WTC11 (cell line): ENCODE measurements around the gene GPR161.

ENCODE experiments used
- CREM ChIP-seq: sonication (generic); formaldehyde crosslinking; IDR thresholded peaks from 2 replicates; pipeline ENCODE4 v1.8.1; 2022; ENCODE audit warnings: mild to moderate bottlenecking, missing genetic modification reagents, moderate library complexity
- ELF4 ChIP-seq: sonication (generic); formaldehyde crosslinking; IDR thresholded peaks from 2 replicates; pipeline ENCODE4 v1.8.1; 2022; ENCODE audit warnings: low read depth, mild to moderate bottlenecking, moderate library complexity, missing genetic modification reagents
- TF ChIP-seq, protein P1 (sequence below): sonication (generic); formaldehyde crosslinking; IDR thresholded peaks from 2 replicates; pipeline ENCODE4 v1.8.0; 2022; ENCODE audit warnings: mild to moderate bottlenecking, missing genetic modification reagents
- TF ChIP-seq, protein P2 (sequence below): sonication (generic); formaldehyde crosslinking; IDR thresholded peaks from 2 replicates; pipeline ENCODE4 v1.8.1; 2023; ENCODE audit warnings: mild to moderate bottlenecking, missing genetic modification reagents, moderate library complexity
- TF ChIP-seq, protein P3 (sequence below): fragments of 200-600 bp; IDR thresholded peaks from 2 replicates; pipeline ENCODE4 v1.8.0; 2022; ENCODE audit warnings: antibody characterized with exemption

DNA sequence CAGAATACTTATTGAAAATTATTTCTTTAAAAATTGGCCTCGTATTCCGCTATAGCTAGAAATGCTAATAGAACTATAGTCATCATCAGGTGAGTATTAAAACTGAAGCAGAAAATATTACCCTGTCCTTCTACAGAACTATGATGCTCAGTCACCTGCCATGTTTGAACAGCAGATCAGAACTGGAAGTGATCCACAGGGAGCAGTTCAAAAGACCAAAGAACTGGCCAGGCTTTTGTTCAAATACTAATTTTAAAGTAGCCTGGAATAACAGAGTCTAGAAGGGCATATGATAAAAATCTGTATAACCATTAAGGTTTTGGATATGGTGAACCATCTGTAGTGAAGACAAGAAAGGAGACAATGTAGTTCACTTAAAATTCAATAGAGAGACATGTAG is 94.4 kb downstream of the GPR161 start:
- TF ChIP-seq, protein P1, sequence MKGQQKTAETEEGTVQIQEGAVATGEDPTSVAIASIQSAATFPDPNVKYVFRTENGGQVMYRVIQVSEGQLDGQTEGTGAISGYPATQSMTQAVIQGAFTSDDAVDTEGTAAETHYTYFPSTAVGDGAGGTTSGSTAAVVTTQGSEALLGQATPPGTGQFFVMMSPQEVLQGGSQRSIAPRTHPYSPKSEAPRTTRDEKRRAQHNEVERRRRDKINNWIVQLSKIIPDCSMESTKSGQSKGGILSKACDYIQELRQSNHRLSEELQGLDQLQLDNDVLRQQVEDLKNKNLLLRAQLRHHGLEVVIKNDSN (CRISPR knock-in tag), result no peak
- no peak for TF ChIP-seq CREM
- TF ChIP-seq, protein P2, sequence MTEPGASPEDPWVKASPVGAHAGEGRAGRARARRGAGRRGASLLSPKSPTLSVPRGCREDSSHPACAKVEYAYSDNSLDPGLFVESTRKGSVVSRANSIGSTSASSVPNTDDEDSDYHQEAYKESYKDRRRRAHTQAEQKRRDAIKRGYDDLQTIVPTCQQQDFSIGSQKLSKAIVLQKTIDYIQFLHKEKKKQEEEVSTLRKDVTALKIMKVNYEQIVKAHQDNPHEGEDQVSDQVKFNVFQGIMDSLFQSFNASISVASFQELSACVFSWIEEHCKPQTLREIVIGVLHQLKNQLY (CRISPR knock-in tag), result no peak
- TF ChIP-seq ELF4, result no peak
- TF ChIP-seq, protein P3, sequence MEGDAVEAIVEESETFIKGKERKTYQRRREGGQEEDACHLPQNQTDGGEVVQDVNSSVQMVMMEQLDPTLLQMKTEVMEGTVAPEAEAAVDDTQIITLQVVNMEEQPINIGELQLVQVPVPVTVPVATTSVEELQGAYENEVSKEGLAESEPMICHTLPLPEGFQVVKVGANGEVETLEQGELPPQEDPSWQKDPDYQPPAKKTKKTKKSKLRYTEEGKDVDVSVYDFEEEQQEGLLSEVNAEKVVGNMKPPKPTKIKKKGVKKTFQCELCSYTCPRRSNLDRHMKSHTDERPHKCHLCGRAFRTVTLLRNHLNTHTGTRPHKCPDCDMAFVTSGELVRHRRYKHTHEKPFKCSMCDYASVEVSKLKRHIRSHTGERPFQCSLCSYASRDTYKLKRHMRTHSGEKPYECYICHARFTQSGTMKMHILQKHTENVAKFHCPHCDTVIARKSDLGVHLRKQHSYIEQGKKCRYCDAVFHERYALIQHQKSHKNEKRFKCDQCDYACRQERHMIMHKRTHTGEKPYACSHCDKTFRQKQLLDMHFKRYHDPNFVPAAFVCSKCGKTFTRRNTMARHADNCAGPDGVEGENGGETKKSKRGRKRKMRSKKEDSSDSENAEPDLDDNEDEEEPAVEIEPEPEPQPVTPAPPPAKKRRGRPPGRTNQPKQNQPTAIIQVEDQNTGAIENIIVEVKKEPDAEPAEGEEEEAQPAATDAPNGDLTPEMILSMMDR, result no peak
